HepG2 (cell line): ENCODE results near the gene KCNT2. TPM values are rescaled to one million over a fixed set of nuclear protein-coding genes. Genes with fewer than 3 reads are reported as not detected.

ENCODE experiments used
- ATF7 ChIP-seq, 2 experiments: fragments of 450-650 bp in 1 of 2; sonication (generic) in 1 of 2; formaldehyde crosslinking in 1 of 2; IDR thresholded peaks; 2 replicates each; pipeline versions ENCODE4 v1.4.0 to v1.6.1; 2016 to 2020; ENCODE audit warnings: antibody characterized with exemption in 1 of 2, mild to moderate bottlenecking in 1 of 2, missing genetic modification reagents in 1 of 2
- FOXO1 ChIP-seq: sonication (generic); formaldehyde crosslinking; IDR thresholded peaks from 2 replicates; pipeline ENCODE4 v1.4.0; 2020; ENCODE audit warnings: missing genetic modification reagents
- MATR3 ChIP-seq: sonication (generic); formaldehyde crosslinking; IDR thresholded peaks from 2 replicates; pipeline ENCODE4 v1.4.0; 2020; ENCODE audit warnings: missing genetic modification reagents
- REST ChIP-seq, 2 experiments: IDR thresholded peaks; 2 replicates each; pipeline ENCODE4 v1.6.1; 2011 to 2012; ENCODE audit warnings: low read length in 2 of 2, borderline replicate concordance in 1 of 2, low read depth in 1 of 2, mild to moderate bottlenecking in 1 of 2, moderate library complexity in 1 of 2
- SNAPC5 ChIP-seq: sonication (generic); formaldehyde crosslinking; IDR thresholded peaks from 2 replicates; pipeline ENCODE4 v1.8.1; 2023; ENCODE audit warnings: mild to moderate bottlenecking, missing genetic modification reagents, borderline replicate concordance
- ZBTB42 ChIP-seq: sonication (generic); formaldehyde crosslinking; IDR thresholded peaks from 2 replicates; pipeline ENCODE4 v1.5.0; 2020; ENCODE audit warnings: mild to moderate bottlenecking, missing genetic modification reagents
- ZNF609 ChIP-seq: sonication (generic); formaldehyde crosslinking; IDR thresholded peaks from 2 replicates; pipeline ENCODE4 v1.4.0; 2020; ENCODE audit warnings: mild to moderate bottlenecking, missing genetic modification reagents, borderline replicate concordance
- polyA plus RNA-seq, 8 experiments: library from polyadenylated mRNA; depleted of rRNA in 3 of 8; stranded (reverse) in 7 of 8; unstranded in 1 of 8; fragments of >200 nt; fragmentation: Illumina TruSeq in 4 of 8; extraction: Trizol in 4 of 8; gene quantifications; 2 replicates each; pipeline versions ENCODE4 v1.2.1 to v1.2.3, GENCODE V29; 2011 to 2016; ENCODE audit warnings: low read depth in 4 of 8, missing spikeins in 1 of 8, mixed read lengths in 1 of 8; ENCODE audit not compliant: insufficient read depth in 1 of 8
- total RNA-seq, 5 experiments: library from RNA; depleted of rRNA; stranded (reverse); fragments of >200 nt; fragmentation: Illumina TruSeq; extraction: Trizol; gene quantifications; 2 replicates each; pipeline ENCODE4 v1.2.3, GENCODE V29; 2016; ENCODE audit warnings: low read depth in 1 of 5

Gene KCNT2
- total and polyA plus RNA-seq, 2 of the 13 experiments (the other 11 are each of a cell fraction or from before 2014, with no cell fraction given), result not detected

GRCh38 chr1:196415978-196416377, 192.3 kb downstream of the KCNT2 start (continued):
- TF ChIP-seq REST (IDR thresholded peaks at IDR 0.05; ENCODE audit: borderline replicate concordance in 1 of 2, low read depth in 1 of 2, low read length in 2 of 2) (no peak), FOXO1 (CRISPR knock-in tag) (no peak), ZNF609 (CRISPR knock-in tag) (no peak), MATR3 (CRISPR knock-in tag) (no peak), SNAPC5 (CRISPR knock-in tag) (no peak), ZBTB42 (CRISPR knock-in tag) (no peak), ATF7 (IDR thresholded peaks at IDR 0.05) (no peak), ATF7 (CRISPR knock-in tag; IDR thresholded peaks at IDR 0.05) (no peak)
